Renal pelvis (tissue), 3 donors: ENCODE results near the gene NEURL3. TPM values are rescaled to one million over a fixed set of nuclear protein-coding genes. Genes with fewer than 3 reads are reported as not detected.

Source experiments
- polyA plus RNA-seq, 3 donors: library from polyadenylated mRNA; unstranded; fragments of 120-200 nt; gene quantifications; one replicate each; pipeline ENCODE4 v1.2.1, GENCODE V29; 2013; ENCODE audit not compliant: insufficient read length in 3 of 3

NEURL3 gene
- polyA plus RNA-seq, 3 donors, result 5.5 to 8.2 (median 6.1) TPM

Other genes starting within 250 kb of the NEURL3 start
- gene TMEM127, start 239.4 kb downstream of the NEURL3 start, polyA plus RNA-seq, result 10 to 100 TPM; 44.8 to 48.3 (median 45.2) TPM
- 10 to 100 TPM; 55.7 to 82.8 (median 80.3) TPM for gene CIAO1, start 239.1 kb downstream of the NEURL3 start, polyA plus RNA-seq
- gene SNRNP200, start 199.8 kb downstream of the NEURL3 start, polyA plus RNA-seq, result 100 to 1,000 TPM; 187 to 206 (median 203) TPM
- 1 to 10 TPM; 4.5 to 5.2 (median 4.7) TPM for gene ITPRIPL1, start 180.0 kb downstream of the NEURL3 start, polyA plus RNA-seq
- 10 to 100 TPM; 18.9 to 22.0 (median 19.7) TPM for gene NCAPH, start 169.6 kb downstream of the NEURL3 start, polyA plus RNA-seq
- gene ARID5A, start 31.4 kb upstream of the NEURL3 start, polyA plus RNA-seq, result 1 to 10 TPM; 4.5 to 5.4 (median 5.2) TPM
- gene KANSL3, start 133.0 kb upstream of the NEURL3 start, polyA plus RNA-seq, result 10 to 100 TPM; 51.8 to 67.5 (median 64.8) TPM
- 1 to 10 TPM in 2 of 3 donors, under 1 TPM in 1; 0.85 to 2.3 (median 2.1) TPM for gene FER1L5, start 137.4 kb upstream of the NEURL3 start, polyA plus RNA-seq
- 10 to 100 TPM; 54.1 to 59.9 (median 54.7) TPM for gene LMAN2L, start 234.7 kb upstream of the NEURL3 start, polyA plus RNA-seq